ENCODE data around the gene COPZ1. TPM values are rescaled to one million over a fixed set of nuclear protein-coding genes. Genes with fewer than 3 reads are reported as not detected.

Gene COPZ1
- total RNA-seq, 3 donors from 2014 or later (not counting 1 experiment from before 2014, with no cell fraction given): 66.3 to 83.6 (median 79.7) TPM

- Mint-ChIP-seq H3K27ac (peak overlapping the region; percentile 62 to 66), H3K4me3 (peak overlapping the region; percentile 86)
- DNase-seq: no peak
Measured at GRCh38 chr12:54369597-54370131, 44.7 kb downstream of the COPZ1 start.

GRCh38 chr12:54370171-54370730 is 45.3 kb downstream of the COPZ1 start:
- TF ChIP-seq, protein P1, sequence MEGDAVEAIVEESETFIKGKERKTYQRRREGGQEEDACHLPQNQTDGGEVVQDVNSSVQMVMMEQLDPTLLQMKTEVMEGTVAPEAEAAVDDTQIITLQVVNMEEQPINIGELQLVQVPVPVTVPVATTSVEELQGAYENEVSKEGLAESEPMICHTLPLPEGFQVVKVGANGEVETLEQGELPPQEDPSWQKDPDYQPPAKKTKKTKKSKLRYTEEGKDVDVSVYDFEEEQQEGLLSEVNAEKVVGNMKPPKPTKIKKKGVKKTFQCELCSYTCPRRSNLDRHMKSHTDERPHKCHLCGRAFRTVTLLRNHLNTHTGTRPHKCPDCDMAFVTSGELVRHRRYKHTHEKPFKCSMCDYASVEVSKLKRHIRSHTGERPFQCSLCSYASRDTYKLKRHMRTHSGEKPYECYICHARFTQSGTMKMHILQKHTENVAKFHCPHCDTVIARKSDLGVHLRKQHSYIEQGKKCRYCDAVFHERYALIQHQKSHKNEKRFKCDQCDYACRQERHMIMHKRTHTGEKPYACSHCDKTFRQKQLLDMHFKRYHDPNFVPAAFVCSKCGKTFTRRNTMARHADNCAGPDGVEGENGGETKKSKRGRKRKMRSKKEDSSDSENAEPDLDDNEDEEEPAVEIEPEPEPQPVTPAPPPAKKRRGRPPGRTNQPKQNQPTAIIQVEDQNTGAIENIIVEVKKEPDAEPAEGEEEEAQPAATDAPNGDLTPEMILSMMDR (IDR thresholded peaks at IDR 0.05): no peak
- H3K4me1 ChIP-seq (ENCODE audit: control insufficient read depth, insufficient read depth, low read length): peaks cover 17% of the 10 kb centered on the region
- no peaks in the 10 kb centered on the region for H3K9me3 ChIP-seq (ENCODE audit: control insufficient read depth, insufficient read depth, low read length)
- no peak overlapping the region for H3K4me3 ChIP-seq (ENCODE audit: low read length)
- no peaks in the 10 kb centered on the region for H3K36me3 ChIP-seq (ENCODE audit: control insufficient read depth, insufficient read depth, low read length)
- DNase-seq (no peak), ATAC-seq (peak in 1 of 3 donors; percentile 51)
- Mint-ChIP-seq H3K36me3 (no peaks in the 10 kb centered on the region), H3K27me3 (ENCODE audit: low read depth in 2 of 2) (no peaks in the 10 kb centered on the region), H3K4me3 (peak overlapping the region; percentile 83), H3K27ac (no peak overlapping the region), H3K9me3 (no peaks in the 10 kb centered on the region), H3K4me1 (peaks cover 14 to 20% of the 10 kb centered on the region in 2 donors)
- no peak overlapping the region for H3K27ac ChIP-seq (ENCODE audit: low read length)
- H3K27me3 ChIP-seq (ENCODE audit: control insufficient read depth, insufficient read depth, low read length): no peaks in the 10 kb centered on the region
- 94% methylated on average over 44 of the region's 44 CpGs for WGBS (ENCODE audit: insufficient coverage)
- intact Hi-C loops (cut with micrococcal nuclease): no loop called here

More at GRCh38 chr12:54369597-54370131, 44.7 kb downstream of the COPZ1 start:
- intact Hi-C loops (cut with micrococcal nuclease): loop anchor here (2.0 kb wide), 1 partner anchor 155 kb away; no protein-coding TSS in a partner anchor
- Histone ChIP-seq H3K27ac (ENCODE audit: low read length) (no peak overlapping the region), H3K4me3 (ENCODE audit: low read length) (no peak overlapping the region), H3K27me3 (ENCODE audit: control insufficient read depth, insufficient read depth, low read length) (no peaks in the 10 kb centered on the region), H3K36me3 (ENCODE audit: control insufficient read depth, insufficient read depth, low read length) (no peaks in the 10 kb centered on the region), H3K4me1 (ENCODE audit: control insufficient read depth, insufficient read depth, low read length) (peaks cover 18% of the 10 kb centered on the region), H3K9me3 (ENCODE audit: control insufficient read depth, insufficient read depth, low read length) (no peaks in the 10 kb centered on the region)
- H3K9me3 Mint-ChIP-seq: no peaks in the 10 kb centered on the region
- peaks cover 15 to 21% of the 10 kb centered on the region in 2 donors for H3K4me1 Mint-ChIP-seq
- WGBS (ENCODE audit: insufficient coverage): 89% methylated on average over 18 of the region's 21 CpGs
- no peak for ATAC-seq
- no peaks in the 10 kb centered on the region for H3K36me3 Mint-ChIP-seq
- TF ChIP-seq, protein P1 (IDR thresholded peaks at IDR 0.05): no peak
- no peaks in the 10 kb centered on the region for H3K27me3 Mint-ChIP-seq (ENCODE audit: low read depth in 2 of 2)

DNA sequence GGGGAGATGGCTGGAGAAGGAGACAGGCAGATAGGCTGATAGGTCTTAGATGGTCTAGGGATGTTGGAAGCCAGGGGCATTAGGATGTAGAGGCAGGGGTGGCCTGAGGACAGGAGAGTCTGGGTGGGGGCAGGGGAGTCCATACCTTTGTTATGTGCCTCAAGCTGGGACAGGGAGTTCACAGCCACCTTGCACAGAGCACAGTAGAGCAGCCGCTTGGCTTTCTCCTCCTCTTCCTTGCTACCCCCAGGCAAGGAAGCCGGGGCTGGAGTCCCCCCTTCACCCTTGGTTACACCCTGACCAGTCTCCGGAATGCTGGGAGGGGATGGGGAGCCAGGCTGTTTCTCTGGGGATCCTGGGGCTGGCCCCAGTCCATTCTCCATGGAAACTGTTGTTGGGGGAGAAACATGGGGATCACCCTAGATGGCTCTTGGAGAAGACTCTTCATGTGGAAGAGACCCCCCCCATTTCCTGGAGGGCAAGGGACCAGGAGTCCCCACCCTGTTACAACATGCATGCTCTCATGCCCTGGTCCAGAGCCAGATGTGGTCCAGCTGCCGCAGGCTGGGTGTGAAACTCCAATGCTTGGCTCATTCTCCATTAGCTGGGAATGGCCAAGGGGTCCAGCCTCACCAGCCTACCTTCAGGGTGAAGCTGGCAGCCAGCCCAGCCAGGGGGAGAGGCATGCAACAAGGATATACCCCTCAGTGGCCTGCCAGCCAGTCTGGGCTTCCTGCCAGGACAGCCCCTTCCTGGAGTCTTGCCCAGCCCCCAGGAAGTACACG is 46.6 kb downstream of the COPZ1 start:
- 76% methylated on average over 4 of the region's 5 CpGs for WGBS (ENCODE audit: insufficient coverage)
- intact Hi-C loops (cut with micrococcal nuclease): no loop called here
- H3K4me3 Mint-ChIP-seq: peak overlapping the region; percentile 25

More for the DNA sequence above, 46.6 kb downstream of the COPZ1 start:
- H3K27ac Mint-ChIP-seq: peak overlapping the region in 1 of 2 donors; percentile 79
- peaks cover 17% of the 10 kb centered on the region for H3K4me1 ChIP-seq (ENCODE audit: control insufficient read depth, insufficient read depth, low read length)
- no peaks in the 10 kb centered on the region for H3K27me3 Mint-ChIP-seq (ENCODE audit: low read depth in 2 of 2)
- H3K9me3 ChIP-seq (ENCODE audit: control insufficient read depth, insufficient read depth, low read length): no peaks in the 10 kb centered on the region
- ATAC-seq (no peak), DNase-seq (no peak)
- no peaks in the 10 kb centered on the region for H3K36me3 Mint-ChIP-seq
- H3K4me3 ChIP-seq (ENCODE audit: low read length): no peak overlapping the region
- H3K36me3 ChIP-seq (ENCODE audit: control insufficient read depth, insufficient read depth, low read length): no peaks in the 10 kb centered on the region
- H3K9me3 Mint-ChIP-seq: no peaks in the 10 kb centered on the region
- H3K27ac ChIP-seq (ENCODE audit: low read length): no peak overlapping the region
- H3K27me3 ChIP-seq (ENCODE audit: control insufficient read depth, insufficient read depth, low read length): no peaks in the 10 kb centered on the region
- peaks cover 14 to 20% of the 10 kb centered on the region in 2 donors for H3K4me1 Mint-ChIP-seq
- TF ChIP-seq, protein P1 (IDR thresholded peaks at IDR 0.05): no peak
